Loucy (cell line): Measurements from ENCODE around the gene MBD6.

Source experiments
- H2AFZ ChIP-seq: fragments of 200-600 bp; sonication (generic); 2 replicates; pipeline ENCODE4 v1.6.0; 2016; ENCODE audit warnings: antibody characterized with exemption, mild to moderate bottlenecking, low read length, moderate library complexity
- H3F3A ChIP-seq: fragments of 200-600 bp; 2 replicates; pipeline ENCODE4 v1.6.0; 2016; ENCODE audit warnings: antibody characterized with exemption, low read depth, mild to moderate bottlenecking
- H3K27me3 ChIP-seq: fragments of 200-600 bp; sonication (generic); 2 replicates; pipeline ENCODE4 v1.6.1; 2014; ENCODE audit warnings: low read length, mild to moderate bottlenecking; ENCODE audit not compliant: insufficient read depth, poor library complexity, severe bottlenecking
- H3K36me3 ChIP-seq: fragments of 200-600 bp; sonication (generic); 2 replicates; pipeline ENCODE4 v1.6.1; 2016; ENCODE audit warnings: low read length; ENCODE audit not compliant: insufficient read depth
- H3K4me1 ChIP-seq: fragments of 200-600 bp; sonication (generic); 2 replicates; pipeline ENCODE4 v1.5.1; 2014; ENCODE audit warnings: low read length, mild to moderate bottlenecking; ENCODE audit not compliant: insufficient read depth, poor library complexity, severe bottlenecking
- H3K4me2 ChIP-seq: fragments of 200-600 bp; sonication (generic); 2 replicates; pipeline ENCODE4 v1.6.0; 2014; ENCODE audit warnings: antibody characterized with exemption, low read length, low read depth, mild to moderate bottlenecking; ENCODE audit not compliant: poor library complexity, severe bottlenecking
- H3K4me3 ChIP-seq: fragments of 200-600 bp; sonication (generic); 2 replicates; pipeline ENCODE4 v1.5.1; 2014; ENCODE audit warnings: low read length, mild to moderate bottlenecking, mixed read lengths; ENCODE audit not compliant: poor library complexity, severe bottlenecking
- H3K79me2 ChIP-seq: fragments of 200-600 bp; sonication (generic); 2 replicates; pipeline ENCODE4 v1.6.1; 2014; ENCODE audit warnings: low read length; ENCODE audit not compliant: insufficient read depth
- H3K9ac ChIP-seq: fragments of 200-600 bp; sonication (generic); 2 replicates; pipeline ENCODE4 v1.6.0; 2014; ENCODE audit warnings: mild to moderate bottlenecking, low read depth, low read length, moderate library complexity; ENCODE audit not compliant: poor library complexity, severe bottlenecking
- H3K9me2 ChIP-seq: fragments of 200-600 bp; sonication (generic); replicated peaks from 2 replicates; pipeline ENCODE4 v1.6.1; 2016; ENCODE audit warnings: low read depth, low read length, mixed read lengths
- H3K9me3 ChIP-seq: fragments of 200-600 bp; sonication (generic); 2 replicates; pipeline ENCODE4 v1.6.1; 2014; ENCODE audit warnings: mild to moderate bottlenecking, antibody characterized with exemption, low read length, low read depth; ENCODE audit not compliant: insufficient read depth
- H4K20me1 ChIP-seq: fragments of 200-600 bp; sonication (generic); 2 replicates; pipeline ENCODE4 v1.6.0; 2014; ENCODE audit warnings: antibody characterized with exemption, low read length, mild to moderate bottlenecking; ENCODE audit not compliant: insufficient read depth, poor library complexity, severe bottlenecking
- CTCF ChIP-seq: fragments of 200-600 bp; sonication (generic); conservative IDR thresholded peaks from 2 replicates; pipeline ENCODE4 v1.5.1; 2014; ENCODE audit warnings: mild to moderate bottlenecking, antibody characterized with exemption, low read length
- EZH2phosphoT487 ChIP-seq: fragments of 200-600 bp; IDR thresholded peaks from 2 replicates; pipeline ENCODE4 v1.6.1; 2018; ENCODE audit warnings: antibody characterized with exemption, mild to moderate bottlenecking, moderate library complexity, borderline replicate concordance

The MBD6 gene

GRCh38 chr12:57518920-57519795, 3.5 kb upstream of the MBD6 start:
- Histone ChIP-seq H3K9ac (peak overlapping the region; percentile 92), H3F3A (peaks cover 15% of the 10 kb centered on the region), H4K20me1 (peaks cover 46% of the 10 kb centered on the region), H3K79me2 (peaks cover 43% of the 10 kb centered on the region), H3K4me1 (peaks cover 38% of the 10 kb centered on the region), H2AFZ (no peak overlapping the region), H3K4me2 (peak overlapping the region; percentile 96), H3K9me2 (no peaks in the 10 kb centered on the region), H3K27me3 (no peaks in the 10 kb centered on the region), H3K4me3 (peak overlapping the region; percentile 86), H3K9me3 (no peaks in the 10 kb centered on the region), H3K36me3 (peaks cover 42% of the 10 kb centered on the region)
- TF ChIP-seq CTCF (no peak), EZH2phosphoT487 (no peak)

- peaks cover 52% of the 10 kb centered on the region for H4K20me1 ChIP-seq
- H2AFZ ChIP-seq, result no peak overlapping the region
- peak overlapping the region; percentile 86 for H3K4me3 ChIP-seq
- H3K9me2 ChIP-seq, result no peaks in the 10 kb centered on the region
- TF ChIP-seq EZH2phosphoT487 (no peak), CTCF (no peak)
- H3K27me3 ChIP-seq, result no peaks in the 10 kb centered on the region
- H3K36me3 ChIP-seq, result peaks cover 37% of the 10 kb centered on the region
- peaks cover 48% of the 10 kb centered on the region for H3K79me2 ChIP-seq
- H3F3A ChIP-seq, result peaks cover 15% of the 10 kb centered on the region
- H3K9ac ChIP-seq, result peak overlapping the region; percentile 92
- peak overlapping the region; percentile 96 for H3K4me2 ChIP-seq
- H3K4me1 ChIP-seq, result peaks cover 44% of the 10 kb centered on the region
- no peaks in the 10 kb centered on the region for H3K9me3 ChIP-seq
These were observed 2.9 kb upstream of the MBD6 start for GRCh38 chr12:57519796-57520052.

- H3K79me2 ChIP-seq, result peaks cover 53% of the 10 kb centered on the region
- peak within 1 kb of the TSS; percentile 86 for H3K4me3 ChIP-seq
- H3F3A ChIP-seq, result peaks cover 15% of the 10 kb centered on the region
- no peaks in the 10 kb centered on the region for H3K9me3 ChIP-seq
- peaks cover 31% of the 10 kb centered on the region for H3K36me3 ChIP-seq
- H3K4me1 ChIP-seq, result peaks cover 48% of the 10 kb centered on the region
- H2AFZ ChIP-seq, result no peak within 1 kb of the TSS
- H3K4me2 ChIP-seq, result peak within 1 kb of the TSS; percentile 96
- H3K27me3 ChIP-seq, result no peaks in the 10 kb centered on the region
- TF ChIP-seq CTCF (no peak), EZH2phosphoT487 (no peak)
- H3K9me2 ChIP-seq, result no peaks in the 10 kb centered on the region
- H3K9ac ChIP-seq, result peak within 1 kb of the TSS; percentile 92
- peaks cover 57% of the 10 kb centered on the region for H4K20me1 ChIP-seq
These were observed 2.4 kb upstream of the MBD6 start, which contains the start of gene DDIT3 for GRCh38 chr12:57520053-57520818. Gene DDIT3 (minus strand): TSS chr12:57520514. CDS start chr12:57517406, 3,108 bp downstream.
